WTC11 (cell line): ENCODE results near the gene CDC42EP4. TPM values are rescaled to one million over a fixed set of nuclear protein-coding genes. Genes with fewer than 3 reads are reported as not detected.

Source experiments
- ATAC-seq: fragments of 200-7000 bp; cut with Tn5 transposase; 2 replicates; pipeline ENCODE4 v1.10.0; 2021; ENCODE audit warnings: mild to moderate bottlenecking, moderate library complexity
- CTCF ChIA-PET: fragments of 300-600 bp; sonication (Branson Sonifier 250); formaldehyde crosslinking; loops from one replicate; lab custom pipeline; 2021; ENCODE audit warnings: antibody characterized with exemption; lab: Charles Lee
- POLR2A ChIA-PET: fragments of 350-600 bp; sonication (Branson Sonifier 250); formaldehyde crosslinking; loops from one replicate; lab custom pipeline; 2021; ENCODE audit warnings: antibody characterized with exemption; lab: Charles Lee
- DNase-seq: peaks from one replicate; pipeline ENCODE4 v3.0.0; 2021; ENCODE audit warnings: low spot score
- H3K27ac Mint-ChIP-seq: 2 replicates; pipeline ENCODE4 v1.8.0; 2021; ENCODE audit warnings: mixed read lengths
- H3K27me3 Mint-ChIP-seq: 2 replicates; pipeline ENCODE4 v1.8.0; 2021; ENCODE audit warnings: low read depth, mild to moderate bottlenecking, moderate library complexity, mixed read lengths
- H3K36me3 Mint-ChIP-seq: 2 replicates; pipeline ENCODE4 v1.8.0; 2021; ENCODE audit warnings: mixed read lengths
- H3K4me1 Mint-ChIP-seq: 2 replicates; pipeline ENCODE4 v1.8.0; 2022; ENCODE audit warnings: mixed read lengths
- H3K4me3 Mint-ChIP-seq: 2 replicates; pipeline ENCODE4 v1.8.0; 2021; ENCODE audit warnings: mild to moderate bottlenecking, moderate library complexity, mixed read lengths
- H3K9me3 Mint-ChIP-seq: 2 replicates; pipeline ENCODE4 v1.8.0; 2021; ENCODE audit warnings: mixed read lengths
- ATF1 ChIP-seq: sonication (generic); formaldehyde crosslinking; IDR thresholded peaks from 2 replicates; pipeline ENCODE4 v1.8.1; 2023; ENCODE audit warnings: mild to moderate bottlenecking, moderate library complexity, missing genetic modification reagents
- CREM ChIP-seq: sonication (generic); formaldehyde crosslinking; IDR thresholded peaks from 2 replicates; pipeline ENCODE4 v1.8.1; 2022; ENCODE audit warnings: mild to moderate bottlenecking, missing genetic modification reagents, moderate library complexity
- CTCF ChIP-seq: fragments of 200-600 bp; IDR thresholded peaks from 2 replicates; pipeline ENCODE4 v1.8.0; 2022; ENCODE audit warnings: antibody characterized with exemption
- EMX1 ChIP-seq: fragments of 250-450 bp; sonication (Bioruptor Pico); IDR thresholded peaks from 2 replicates; pipeline ENCODE4 v1.8.0; 2021; ENCODE audit warnings: mild to moderate bottlenecking
- HMGXB4 ChIP-seq: sonication (generic); formaldehyde crosslinking; IDR thresholded peaks from 2 replicates; pipeline ENCODE4 v1.8.1; 2023; ENCODE audit warnings: mild to moderate bottlenecking, moderate library complexity, missing genetic modification reagents
- MXD4 ChIP-seq: fragments of 250-450 bp; sonication (Bioruptor Pico); IDR thresholded peaks from 2 replicates; pipeline ENCODE4 v1.8.0; 2021; ENCODE audit warnings: mild to moderate bottlenecking, moderate library complexity, borderline replicate concordance
- NR1H2 ChIP-seq: sonication (generic); formaldehyde crosslinking; IDR thresholded peaks from 2 replicates; pipeline ENCODE4 v1.9.0; 2021; ENCODE audit warnings: mild to moderate bottlenecking, moderate library complexity, missing genetic modification reagents
- OVOL2 ChIP-seq: fragments of 250-450 bp; sonication (Bioruptor Pico); IDR thresholded peaks from 2 replicates; pipeline ENCODE4 v1.9.0; 2021; ENCODE audit warnings: mild to moderate bottlenecking, borderline replicate concordance
- RELA ChIP-seq: sonication (generic); formaldehyde crosslinking; IDR thresholded peaks from 2 replicates; pipeline ENCODE4 v1.8.1; 2022; ENCODE audit warnings: missing genetic modification reagents, mild to moderate bottlenecking, borderline replicate concordance
- SMAD3 ChIP-seq: sonication (generic); formaldehyde crosslinking; IDR thresholded peaks from 2 replicates; pipeline ENCODE4 v1.8.0; 2022; ENCODE audit warnings: missing genetic modification reagents, mild to moderate bottlenecking, borderline replicate concordance
- SP1 ChIP-seq: sonication (generic); formaldehyde crosslinking; conservative IDR thresholded peaks from 2 replicates; pipeline ENCODE4 v1.8.1; 2022; ENCODE audit warnings: missing genetic modification reagents
- ZBTB43 ChIP-seq: sonication (generic); formaldehyde crosslinking; IDR thresholded peaks from 2 replicates; pipeline ENCODE4 v1.8.1; 2023; ENCODE audit warnings: mild to moderate bottlenecking, missing genetic modification reagents
- ZNF317 ChIP-seq: sonication (generic); formaldehyde crosslinking; IDR thresholded peaks from 2 replicates; pipeline ENCODE4 v1.8.1; 2023; ENCODE audit warnings: low read depth, mild to moderate bottlenecking, moderate library complexity, missing genetic modification reagents, borderline replicate concordance
- ZNF425 ChIP-seq: fragments of 250-450 bp; sonication (Bioruptor Pico); conservative IDR thresholded peaks from 2 replicates; pipeline ENCODE4 v1.9.0; 2021; ENCODE audit warnings: mild to moderate bottlenecking
- total RNA-seq: library from RNA; stranded (reverse); gene quantifications from 3 replicates; pipeline ENCODE4 v1.2.3, GENCODE V29; 2021
- TF ChIP-seq, protein P1 (sequence below): sonication (generic); formaldehyde crosslinking; conservative IDR thresholded peaks from 2 replicates; pipeline ENCODE4 v1.8.1; 2022; ENCODE audit warnings: mild to moderate bottlenecking, missing genetic modification reagents
- TF ChIP-seq, protein P2 (sequence below): sonication (generic); formaldehyde crosslinking; IDR thresholded peaks from 2 replicates; pipeline ENCODE4 v1.8.1; 2023; ENCODE audit warnings: mild to moderate bottlenecking, missing genetic modification reagents
- TF ChIP-seq, protein P3 (sequence below): sonication (generic); formaldehyde crosslinking; IDR thresholded peaks from 2 replicates; pipeline ENCODE4 v1.8.1; 2022; ENCODE audit warnings: mild to moderate bottlenecking, moderate library complexity, missing genetic modification reagents
- TF ChIP-seq, protein P4 (sequence below): fragments of 250-450 bp; sonication (Bioruptor Pico); IDR thresholded peaks from 2 replicates; pipeline ENCODE4 v1.8.0; 2021; ENCODE audit warnings: mild to moderate bottlenecking
- TF ChIP-seq, protein P5 (sequence below): sonication (generic); formaldehyde crosslinking; IDR thresholded peaks from 2 replicates; pipeline ENCODE4 v1.8.0; 2023; ENCODE audit warnings: missing genetic modification reagents

CDC42EP4 gene
- total RNA-seq, 1 experiment from 2014 or later, result 18.8 TPM

DNA sequence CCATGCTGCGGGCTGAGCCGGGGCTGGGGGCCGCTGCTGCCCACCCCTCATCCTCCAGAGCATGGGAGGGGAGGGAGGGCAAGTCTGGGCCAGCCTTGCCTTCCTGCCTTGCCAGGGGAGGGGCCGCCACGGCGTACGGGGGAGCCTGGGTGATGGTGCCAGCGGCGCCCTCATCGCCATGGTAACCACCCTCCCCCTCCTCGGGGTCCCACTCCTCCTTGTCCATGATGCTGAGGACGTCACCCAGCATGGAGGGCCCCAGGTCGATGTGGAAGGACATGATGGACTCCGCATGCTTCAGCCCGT is 26.2 kb downstream of the CDC42EP4 start:
- H3K36me3 Mint-ChIP-seq, result peaks cover 2% of the 10 kb centered on the region; the same call in 1 of the 2 replicates
- CTCF ChIA-PET, result no interaction called here
- ATAC-seq, result no peak
- TF ChIP-seq ZNF317 (CRISPR knock-in tag), result no peak
- TF ChIP-seq, protein P1, sequence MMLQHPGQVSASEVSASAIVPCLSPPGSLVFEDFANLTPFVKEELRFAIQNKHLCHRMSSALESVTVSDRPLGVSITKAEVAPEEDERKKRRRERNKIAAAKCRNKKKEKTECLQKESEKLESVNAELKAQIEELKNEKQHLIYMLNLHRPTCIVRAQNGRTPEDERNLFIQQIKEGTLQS, result no peak
- TF ChIP-seq ZNF425 (CRISPR knock-in tag), result no peak
- TF ChIP-seq HMGXB4, result no peak
- no peak for TF ChIP-seq SP1 (CRISPR knock-in tag)
- TF ChIP-seq, protein P2, sequence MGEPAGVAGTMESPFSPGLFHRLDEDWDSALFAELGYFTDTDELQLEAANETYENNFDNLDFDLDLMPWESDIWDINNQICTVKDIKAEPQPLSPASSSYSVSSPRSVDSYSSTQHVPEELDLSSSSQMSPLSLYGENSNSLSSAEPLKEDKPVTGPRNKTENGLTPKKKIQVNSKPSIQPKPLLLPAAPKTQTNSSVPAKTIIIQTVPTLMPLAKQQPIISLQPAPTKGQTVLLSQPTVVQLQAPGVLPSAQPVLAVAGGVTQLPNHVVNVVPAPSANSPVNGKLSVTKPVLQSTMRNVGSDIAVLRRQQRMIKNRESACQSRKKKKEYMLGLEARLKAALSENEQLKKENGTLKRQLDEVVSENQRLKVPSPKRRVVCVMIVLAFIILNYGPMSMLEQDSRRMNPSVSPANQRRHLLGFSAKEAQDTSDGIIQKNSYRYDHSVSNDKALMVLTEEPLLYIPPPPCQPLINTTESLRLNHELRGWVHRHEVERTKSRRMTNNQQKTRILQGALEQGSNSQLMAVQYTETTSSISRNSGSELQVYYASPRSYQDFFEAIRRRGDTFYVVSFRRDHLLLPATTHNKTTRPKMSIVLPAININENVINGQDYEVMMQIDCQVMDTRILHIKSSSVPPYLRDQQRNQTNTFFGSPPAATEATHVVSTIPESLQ (CRISPR knock-in tag), result no peak
- TF ChIP-seq OVOL2 (CRISPR knock-in tag), result no peak
- no peak for TF ChIP-seq CTCF
- no peak for TF ChIP-seq CREM (CRISPR knock-in tag)
- TF ChIP-seq ATF1 (CRISPR knock-in tag), result no peak
- no peak for TF ChIP-seq SMAD3 (CRISPR knock-in tag)
- no peak for TF ChIP-seq ZBTB43 (CRISPR knock-in tag)
- no peak for TF ChIP-seq NR1H2 (CRISPR knock-in tag)
- TF ChIP-seq, all 79 proteins: peak for 0
- H3K4me1 Mint-ChIP-seq, result peaks cover 28% of the 10 kb centered on the region
- no peaks in the 10 kb centered on the region for H3K27me3 Mint-ChIP-seq
- no peaks in the 10 kb centered on the region for H3K9me3 Mint-ChIP-seq
- no peak for DNase-seq
- POLR2A ChIA-PET, result no interaction called here
- no peak overlapping the region for H3K27ac Mint-ChIP-seq
- no peak overlapping the region for H3K4me3 Mint-ChIP-seq

DNA sequence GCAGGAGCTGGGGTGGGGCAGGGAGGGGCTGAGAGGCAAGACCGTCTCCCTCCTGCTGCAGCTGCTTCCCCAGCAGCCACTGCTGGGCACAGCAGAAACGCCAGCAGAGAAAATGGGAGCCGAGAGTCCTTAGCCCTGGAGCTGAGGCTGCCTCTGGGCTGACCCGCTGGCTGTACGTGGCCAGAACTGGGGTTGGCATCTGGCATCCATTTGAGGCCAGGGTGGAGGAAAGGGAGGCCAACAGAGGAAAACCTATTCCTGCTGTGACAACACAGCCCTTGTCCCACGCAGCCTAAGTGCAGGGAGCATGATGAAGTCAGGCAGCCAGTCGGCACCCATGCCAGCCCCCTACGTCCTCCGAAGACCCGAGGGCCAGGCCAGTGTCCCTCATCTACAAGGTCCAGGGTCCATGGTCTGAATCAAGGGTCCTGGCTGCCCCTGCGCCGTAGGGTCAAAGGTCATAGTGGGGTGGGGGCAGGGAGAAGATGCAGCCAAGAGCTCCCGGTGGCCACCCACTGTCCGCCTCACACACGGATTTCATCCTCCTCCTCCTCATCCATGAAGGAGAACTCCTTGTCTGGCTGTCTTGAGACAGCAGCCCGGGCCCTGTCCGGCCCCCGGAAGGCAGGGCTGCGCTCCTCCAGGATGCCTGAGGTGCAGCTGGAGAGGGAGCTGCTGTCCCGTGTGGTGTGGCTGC is 26.7 kb downstream of the CDC42EP4 start:
- Mint-ChIP-seq H3K36me3 (peaks cover 2% of the 10 kb centered on the region; the same call in 1 of the 2 replicates), H3K4me3 (no peak overlapping the region), H3K9me3 (no peaks in the 10 kb centered on the region), H3K27me3 (no peaks in the 10 kb centered on the region), H3K4me1 (peaks cover 28% of the 10 kb centered on the region), H3K27ac (no peak overlapping the region)
- POLR2A ChIA-PET, result interaction anchor here (1.8 kb wide), 1 partner anchor 26 kb away, joined by 9 read pairs; no protein-coding TSS in a partner anchor
- no peak for ATAC-seq
- DNase-seq, result no peak
- CTCF ChIA-PET, result interaction anchor here (2.4 kb wide), 1 partner anchor 85 kb away, joined by 8 read pairs; no protein-coding TSS in a partner anchor
- TF ChIP-seq MXD4 (CRISPR knock-in tag), result no peak
- TF ChIP-seq HMGXB4, result no peak
- TF ChIP-seq RELA (CRISPR knock-in tag), result no peak
- TF ChIP-seq, protein P3, sequence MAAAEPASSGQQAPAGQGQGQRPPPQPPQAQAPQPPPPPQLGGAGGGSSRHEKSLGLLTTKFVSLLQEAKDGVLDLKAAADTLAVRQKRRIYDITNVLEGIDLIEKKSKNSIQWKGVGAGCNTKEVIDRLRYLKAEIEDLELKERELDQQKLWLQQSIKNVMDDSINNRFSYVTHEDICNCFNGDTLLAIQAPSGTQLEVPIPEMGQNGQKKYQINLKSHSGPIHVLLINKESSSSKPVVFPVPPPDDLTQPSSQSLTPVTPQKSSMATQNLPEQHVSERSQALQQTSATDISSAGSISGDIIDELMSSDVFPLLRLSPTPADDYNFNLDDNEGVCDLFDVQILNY (CRISPR knock-in tag), result no peak
- no peak for TF ChIP-seq EMX1 (CRISPR knock-in tag)
- TF ChIP-seq, protein P4, sequence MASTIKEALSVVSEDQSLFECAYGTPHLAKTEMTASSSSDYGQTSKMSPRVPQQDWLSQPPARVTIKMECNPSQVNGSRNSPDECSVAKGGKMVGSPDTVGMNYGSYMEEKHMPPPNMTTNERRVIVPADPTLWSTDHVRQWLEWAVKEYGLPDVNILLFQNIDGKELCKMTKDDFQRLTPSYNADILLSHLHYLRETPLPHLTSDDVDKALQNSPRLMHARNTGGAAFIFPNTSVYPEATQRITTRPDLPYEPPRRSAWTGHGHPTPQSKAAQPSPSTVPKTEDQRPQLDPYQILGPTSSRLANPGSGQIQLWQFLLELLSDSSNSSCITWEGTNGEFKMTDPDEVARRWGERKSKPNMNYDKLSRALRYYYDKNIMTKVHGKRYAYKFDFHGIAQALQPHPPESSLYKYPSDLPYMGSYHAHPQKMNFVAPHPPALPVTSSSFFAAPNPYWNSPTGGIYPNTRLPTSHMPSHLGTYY, result no peak
- TF ChIP-seq, protein P5, sequence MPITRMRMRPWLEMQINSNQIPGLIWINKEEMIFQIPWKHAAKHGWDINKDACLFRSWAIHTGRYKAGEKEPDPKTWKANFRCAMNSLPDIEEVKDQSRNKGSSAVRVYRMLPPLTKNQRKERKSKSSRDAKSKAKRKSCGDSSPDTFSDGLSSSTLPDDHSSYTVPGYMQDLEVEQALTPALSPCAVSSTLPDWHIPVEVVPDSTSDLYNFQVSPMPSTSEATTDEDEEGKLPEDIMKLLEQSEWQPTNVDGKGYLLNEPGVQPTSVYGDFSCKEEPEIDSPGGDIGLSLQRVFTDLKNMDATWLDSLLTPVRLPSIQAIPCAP (CRISPR knock-in tag), result no peak
